Activated CD8-positive, alpha-beta memory T cell treated with anti-CD3 and anti-CD28 coated beads, Interleukin-2, amount 50 U/mL, for 1 hour (primary cell): ENCODE data around the gene NT5DC3.
"Not testable (repeated sequence)": the region's sequence is repeated elsewhere in the genome, so short reads cannot be mapped to it uniquely, and the experiment has no call there.

Experiments used
- DNase-seq: peaks from one replicate; pipeline ENCODE4 v3.0.0-alpha.2; 2020; ENCODE audit errors: extremely low read depth

The NT5DC3 gene

DNA sequence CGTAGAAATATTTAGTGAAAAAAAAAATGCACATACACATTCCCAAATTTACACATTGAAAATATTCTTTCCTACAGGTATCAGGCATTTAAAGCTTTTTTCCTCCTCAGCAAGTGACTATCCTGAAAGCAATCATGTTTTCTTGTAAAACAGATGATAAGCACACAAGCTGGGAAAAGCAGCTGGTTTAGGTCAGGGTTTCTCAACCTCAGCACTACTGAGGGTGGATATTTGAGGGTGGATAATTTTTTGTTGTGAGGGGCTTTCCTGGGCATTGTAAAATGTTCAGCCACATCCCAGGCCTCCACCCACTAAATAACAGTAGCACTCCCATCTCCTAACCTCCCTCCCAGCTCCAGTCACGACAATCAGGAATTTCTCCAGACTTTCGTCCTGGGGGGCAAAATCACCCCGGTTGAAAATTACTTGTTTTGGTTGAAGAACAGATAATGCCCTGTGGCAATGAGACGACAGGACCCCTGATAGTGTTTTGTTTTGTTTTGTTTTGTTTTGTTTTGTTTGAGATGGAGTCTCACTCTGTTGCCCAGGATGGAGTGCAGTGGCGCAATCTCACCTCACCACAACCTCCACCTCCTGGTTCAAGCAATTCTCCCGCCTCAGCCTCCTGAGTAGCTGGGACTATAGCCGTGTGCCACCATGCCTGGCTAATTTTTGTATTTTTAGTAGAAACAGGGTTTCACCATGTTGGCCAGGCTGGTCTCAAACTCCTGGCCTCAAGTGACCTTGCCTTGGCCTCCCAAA, 15.0 kb upstream of the NT5DC3 start:
- DNase-seq = no peak

DNA sequence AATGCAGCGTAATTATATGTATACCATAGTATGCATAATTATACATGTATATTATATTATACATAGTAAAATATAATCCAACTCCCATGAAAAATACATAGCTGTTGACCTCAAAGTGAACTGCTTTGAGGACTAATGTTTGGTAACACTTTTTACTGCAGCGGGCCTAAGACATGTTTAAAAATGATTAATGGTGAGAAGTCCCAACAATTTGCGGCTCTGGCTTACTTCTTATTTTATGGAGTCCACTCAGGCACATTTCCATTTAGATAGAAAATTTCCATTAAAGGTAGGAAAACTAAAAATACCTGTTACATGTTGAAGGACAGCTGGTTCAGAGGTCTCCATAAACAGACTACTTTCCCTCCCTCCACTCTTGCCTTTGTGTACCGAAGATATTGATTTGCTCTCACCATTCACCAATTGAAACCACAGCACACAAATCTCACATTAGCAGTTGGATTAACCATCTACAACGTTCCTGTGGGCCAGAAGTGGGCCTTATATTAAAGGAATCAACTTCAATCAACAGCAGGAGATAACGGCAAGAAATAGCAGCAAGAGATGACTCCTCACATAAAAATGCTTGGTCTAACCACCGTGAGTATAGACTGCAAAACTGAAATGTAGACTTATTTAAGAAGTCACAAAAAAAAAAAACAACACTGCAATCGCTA, 14.1 kb upstream of the NT5DC3 start:
- no peak for DNase-seq

DNA sequence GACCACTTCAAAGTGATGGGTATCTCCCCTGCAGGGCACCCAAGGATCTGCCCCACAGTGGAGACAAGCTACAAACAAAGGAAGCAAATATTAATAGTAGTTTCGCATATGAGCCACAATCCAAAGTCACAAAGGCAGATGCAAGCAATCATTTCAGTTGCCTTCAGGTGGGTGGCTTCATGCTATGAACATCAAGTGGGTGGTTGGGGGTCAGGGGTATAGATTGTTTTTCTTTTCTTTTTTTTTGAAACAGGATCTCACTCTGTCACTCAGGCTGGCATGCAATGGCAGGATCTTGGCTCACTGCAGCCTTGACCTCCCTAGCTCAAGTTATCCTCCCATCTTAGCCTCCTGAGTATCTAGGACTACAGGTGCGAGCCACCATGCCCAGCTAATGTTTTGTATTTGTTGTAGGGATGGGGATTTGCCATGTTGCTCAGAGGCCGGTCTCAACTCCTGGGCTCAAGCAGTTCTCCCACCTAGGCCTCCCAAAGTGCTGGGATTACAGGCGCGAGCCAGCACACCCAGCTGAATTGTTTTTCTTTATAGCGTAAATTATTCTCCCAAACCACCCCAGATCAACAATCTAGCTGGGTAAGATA, 13.4 kb upstream of the NT5DC3 start:
- DNase-seq = no peak

DNA sequence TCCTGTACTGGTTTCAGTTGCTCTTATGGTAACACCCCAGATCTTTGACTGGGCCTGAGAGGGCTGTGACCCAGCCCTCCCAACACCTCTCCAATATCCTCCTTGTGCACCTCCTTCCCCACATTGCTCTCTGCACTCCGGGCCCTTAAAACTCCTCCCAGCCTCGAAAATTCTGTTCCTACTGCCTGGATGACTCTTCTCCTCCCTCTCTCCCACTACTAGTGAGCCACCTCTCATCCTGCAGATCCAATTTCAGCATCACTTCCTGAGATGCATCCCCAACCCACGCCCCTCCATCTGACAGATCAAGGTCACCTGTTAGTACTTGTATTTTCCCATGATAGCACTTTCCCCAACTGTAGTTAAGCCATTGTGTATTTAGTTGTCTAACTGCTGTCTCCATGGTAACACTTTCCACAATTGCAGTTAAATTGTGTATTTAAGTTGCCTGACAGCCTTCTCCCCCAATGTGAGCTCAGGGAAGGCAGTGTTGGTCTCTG, 11.5 kb upstream of the NT5DC3 start:
- DNase-seq = no peak

DNA sequence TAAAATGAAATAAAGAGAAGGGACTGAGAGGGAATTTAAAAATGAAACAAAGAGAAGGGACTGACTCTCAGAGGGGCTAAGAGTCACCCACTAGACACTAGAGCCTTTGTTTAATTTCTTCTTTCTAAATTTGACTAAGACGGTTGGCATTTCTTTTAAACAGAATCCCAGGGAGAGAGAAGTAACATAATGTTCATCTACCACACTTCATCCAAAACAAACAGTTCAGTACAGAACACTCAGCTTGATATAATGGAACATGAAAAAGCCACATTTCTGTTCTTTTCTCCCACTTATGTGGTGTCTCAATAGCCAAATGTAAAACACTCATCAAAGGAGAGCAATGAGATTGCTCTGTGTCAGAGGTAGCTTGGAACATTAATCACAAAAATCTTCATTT, 10.1 kb upstream of the NT5DC3 start:
- DNase-seq = no peak

DNA sequence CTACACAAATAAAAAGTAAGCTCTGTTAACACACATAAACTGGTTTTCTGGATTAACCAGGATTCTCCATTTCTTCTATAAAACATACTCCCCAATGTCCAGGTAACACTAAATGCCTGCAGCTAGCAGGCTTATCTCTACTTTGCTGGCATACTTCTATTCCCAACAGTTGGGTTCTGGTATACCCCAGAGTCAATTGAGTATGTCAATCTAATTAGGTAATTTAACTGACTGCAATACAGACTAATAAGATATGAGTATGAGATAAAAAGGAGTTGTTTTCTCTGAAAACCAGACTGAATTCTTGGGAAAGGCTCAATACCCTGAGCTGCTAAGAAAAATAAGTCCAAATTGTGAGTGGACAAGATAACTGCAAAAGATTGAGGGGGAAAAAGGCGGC, 9.4 kb upstream of the NT5DC3 start:
- DNase-seq = no peak

DNA sequence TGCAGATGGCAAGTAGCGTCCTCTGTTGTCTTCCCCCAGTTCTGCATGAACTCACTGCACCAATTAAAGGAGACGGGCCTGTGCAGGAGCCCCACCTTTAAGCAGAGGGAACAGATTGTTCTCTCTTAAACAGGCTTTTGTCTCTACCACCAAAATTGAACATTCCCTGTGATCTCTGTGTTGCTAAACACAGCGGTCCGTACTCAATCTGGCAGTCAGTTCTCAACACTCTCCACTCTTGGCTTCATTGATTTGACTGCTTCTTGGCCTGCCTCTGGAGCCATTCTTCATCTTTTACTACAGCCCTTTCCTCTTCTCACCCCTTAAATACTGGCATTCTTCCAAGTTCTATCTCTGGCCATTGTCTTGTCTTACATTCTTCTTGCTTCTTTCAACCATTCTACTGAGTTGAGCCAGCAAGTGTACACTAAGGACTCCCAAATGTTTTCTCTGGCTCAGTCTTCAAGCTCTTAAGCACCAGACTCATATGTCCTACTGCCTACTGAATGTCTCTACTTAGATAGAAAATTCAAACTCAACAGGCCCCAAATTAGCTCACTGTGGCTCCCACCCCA, 8.0 kb upstream of the NT5DC3 start:
- DNase-seq = no peak

DNA sequence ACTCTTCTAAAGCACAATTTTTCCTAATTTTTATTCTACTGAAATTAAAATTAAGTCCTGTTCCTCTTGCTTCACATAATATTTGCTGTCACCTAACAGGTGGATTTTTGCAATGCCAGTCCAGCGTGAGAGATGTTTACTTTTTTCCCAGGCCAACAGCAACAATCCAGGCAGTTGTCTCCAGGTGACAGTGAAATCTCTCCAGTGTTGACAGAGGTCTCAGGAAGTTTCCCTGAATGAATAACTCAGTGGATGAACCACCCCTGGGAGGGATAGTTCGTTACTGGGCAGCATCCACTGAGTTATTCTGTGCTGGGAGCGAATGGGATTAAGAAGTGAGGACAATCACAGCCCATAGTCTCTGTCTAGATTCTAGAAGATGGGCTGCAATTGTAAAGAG, 7.1 kb upstream of the NT5DC3 start:
- DNase-seq = no peak

DNA sequence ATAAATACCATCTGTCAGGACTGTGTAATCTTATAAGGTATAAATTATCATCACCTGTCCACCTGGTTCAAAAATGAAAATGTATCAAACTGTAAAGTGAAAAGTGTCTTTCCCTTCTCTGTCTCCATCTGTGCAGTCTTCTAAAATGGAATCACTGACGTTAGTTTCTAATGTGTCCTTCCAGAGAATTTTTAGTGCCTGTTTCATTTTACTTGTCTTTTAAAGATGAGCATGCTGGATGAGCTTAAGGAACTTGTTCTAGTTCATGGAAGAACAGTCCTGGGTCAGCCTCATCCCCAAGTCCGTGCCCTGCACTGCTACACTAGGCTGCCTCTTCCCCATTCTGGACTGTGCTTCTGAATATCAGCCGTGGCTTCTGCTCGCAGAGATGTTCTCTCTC, 5.4 kb upstream of the NT5DC3 start:
- DNase-seq = no peak

DNA sequence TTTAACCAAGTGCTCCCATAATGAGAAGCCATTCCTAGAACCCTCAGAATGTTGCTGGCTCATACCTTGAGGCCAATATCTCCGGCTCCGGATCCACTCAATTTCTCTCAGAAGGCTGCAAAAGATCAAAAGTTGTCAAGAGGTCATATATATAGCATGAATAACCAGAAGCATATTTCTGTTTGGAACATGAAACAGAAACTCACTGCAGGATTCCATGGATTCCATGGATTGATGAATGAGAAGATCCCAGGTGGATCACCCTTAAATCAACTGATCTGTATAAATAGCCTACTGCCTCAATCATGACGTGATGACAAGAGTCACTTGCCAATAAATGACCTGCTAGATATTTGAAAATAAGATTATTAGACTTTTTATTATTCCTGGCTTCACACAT, 3.3 kb upstream of the NT5DC3 start:
- no peak for DNase-seq

DNA sequence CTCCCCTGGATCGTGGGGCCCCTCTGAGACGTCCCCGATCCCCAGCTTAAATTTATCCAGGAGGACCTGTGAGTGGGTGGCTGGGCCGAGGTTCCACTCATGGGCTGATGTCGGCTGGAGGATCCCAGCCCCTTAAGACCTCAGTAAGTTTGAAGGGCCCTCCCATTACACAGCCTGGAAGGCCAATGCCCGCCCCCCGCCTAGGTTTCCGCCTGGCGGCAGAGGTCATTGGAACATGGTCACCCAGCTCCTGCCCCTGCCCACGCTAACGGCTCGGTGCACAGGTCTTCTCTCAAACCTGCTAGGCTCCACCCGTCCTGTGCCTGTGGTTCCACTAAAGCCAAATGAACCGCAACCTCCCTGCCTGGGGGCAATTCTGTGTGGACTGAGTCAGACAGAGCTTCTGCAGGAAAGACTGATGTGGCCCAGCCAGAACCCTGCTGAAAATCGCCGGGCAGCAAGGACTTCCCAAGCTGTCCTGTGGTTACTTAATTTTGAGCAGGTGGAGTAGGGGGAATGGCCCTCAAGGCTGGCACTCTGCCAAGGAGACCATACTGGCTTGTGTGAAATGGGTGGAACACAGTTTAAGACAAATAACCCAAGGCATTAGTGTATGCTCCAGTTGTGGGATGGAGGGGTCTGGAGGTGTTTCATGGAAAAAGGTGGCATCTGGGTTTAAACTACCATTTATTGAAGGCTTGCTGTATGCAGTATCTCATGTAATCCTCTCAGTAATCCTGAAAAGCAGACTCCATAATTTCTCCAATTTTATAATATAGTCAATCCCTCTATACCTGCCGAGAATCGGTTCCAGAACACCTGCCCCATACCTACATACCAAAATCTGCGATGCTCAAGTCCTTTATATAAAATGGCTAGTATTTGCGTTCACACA, 903 bp upstream of the NT5DC3 start:
- no peak for DNase-seq

DNA sequence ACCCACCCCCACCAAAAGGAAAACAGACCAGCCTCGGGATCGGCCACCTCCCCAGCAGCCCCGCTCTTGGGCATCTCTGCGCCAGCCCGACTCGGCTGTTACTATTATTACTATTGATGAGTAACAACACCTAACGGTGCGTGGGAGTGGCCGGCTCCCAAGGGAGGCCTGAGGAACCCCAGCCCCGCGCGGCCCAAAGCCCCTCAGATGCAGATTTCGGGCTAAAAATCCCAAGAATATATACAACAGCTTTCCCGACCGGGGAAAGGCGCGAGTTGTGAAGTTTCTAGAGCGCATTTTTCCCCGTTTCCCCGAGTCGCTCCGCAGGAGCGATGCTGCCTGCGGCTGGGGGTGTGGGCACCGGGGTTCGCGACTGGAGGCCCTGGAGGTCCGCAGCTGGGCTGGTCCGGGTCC, 565 bp downstream of the NT5DC3 start:
- DNase-seq = no peak

DNA sequence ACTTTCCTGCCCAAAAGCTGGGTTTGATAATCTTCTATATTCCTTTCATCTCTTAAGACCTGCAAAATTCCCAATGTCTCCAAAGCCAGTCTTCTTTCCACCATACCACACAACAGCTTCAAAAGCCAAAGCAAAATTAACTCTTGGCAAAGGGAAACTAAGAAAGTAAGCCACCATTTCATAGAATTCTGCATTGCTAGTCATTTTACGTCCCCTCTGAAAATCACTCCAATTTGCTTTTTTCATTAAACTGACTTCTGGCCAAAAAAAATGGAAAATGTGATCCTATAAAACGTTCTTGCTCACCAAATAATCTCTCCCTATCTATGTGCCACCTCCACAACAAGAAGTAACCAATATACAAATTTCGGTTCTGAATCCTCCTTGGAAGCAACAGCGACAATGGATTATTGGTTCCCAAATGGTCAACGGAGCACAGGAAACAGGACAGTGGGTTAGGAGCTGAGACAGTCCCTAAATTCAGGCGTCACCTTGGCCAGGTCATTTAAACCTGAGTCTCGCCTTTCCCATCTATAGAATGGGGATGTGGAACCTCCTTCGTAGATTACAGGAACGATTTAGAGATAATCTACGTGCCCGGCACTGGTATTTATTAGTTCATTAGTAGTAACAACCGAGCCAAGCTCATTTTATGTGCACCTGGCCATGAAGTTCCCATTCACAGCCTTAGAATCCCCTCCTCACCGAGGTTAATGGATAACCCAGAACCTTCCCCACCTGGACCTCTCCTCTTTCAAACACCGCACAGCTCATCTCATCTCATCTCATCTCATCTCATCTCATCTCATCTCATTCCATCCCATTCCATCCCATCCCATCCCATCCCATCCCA, 1.2 kb downstream of the NT5DC3 start:
- DNase-seq = no peak

DNA sequence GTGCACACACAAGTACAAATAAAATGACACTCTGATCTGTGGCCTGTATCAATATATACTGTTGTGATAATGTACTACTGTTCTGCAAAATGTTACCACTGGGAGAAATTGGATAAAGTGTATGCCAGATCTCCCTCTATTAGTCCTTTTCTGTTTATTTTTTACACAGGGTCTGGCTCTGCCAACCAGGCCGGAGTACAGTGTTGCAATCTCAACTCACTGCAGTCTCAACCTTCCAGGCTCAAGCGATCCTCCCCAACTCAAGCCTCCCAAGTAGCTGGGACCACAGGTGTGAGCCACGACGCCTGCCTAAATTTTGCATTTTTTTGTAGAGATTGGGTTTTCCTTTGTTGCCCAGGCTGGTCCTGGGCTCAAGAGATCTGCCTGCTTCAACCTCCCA, 1.9 kb downstream of the NT5DC3 start:
- DNase-seq = no peak

DNA sequence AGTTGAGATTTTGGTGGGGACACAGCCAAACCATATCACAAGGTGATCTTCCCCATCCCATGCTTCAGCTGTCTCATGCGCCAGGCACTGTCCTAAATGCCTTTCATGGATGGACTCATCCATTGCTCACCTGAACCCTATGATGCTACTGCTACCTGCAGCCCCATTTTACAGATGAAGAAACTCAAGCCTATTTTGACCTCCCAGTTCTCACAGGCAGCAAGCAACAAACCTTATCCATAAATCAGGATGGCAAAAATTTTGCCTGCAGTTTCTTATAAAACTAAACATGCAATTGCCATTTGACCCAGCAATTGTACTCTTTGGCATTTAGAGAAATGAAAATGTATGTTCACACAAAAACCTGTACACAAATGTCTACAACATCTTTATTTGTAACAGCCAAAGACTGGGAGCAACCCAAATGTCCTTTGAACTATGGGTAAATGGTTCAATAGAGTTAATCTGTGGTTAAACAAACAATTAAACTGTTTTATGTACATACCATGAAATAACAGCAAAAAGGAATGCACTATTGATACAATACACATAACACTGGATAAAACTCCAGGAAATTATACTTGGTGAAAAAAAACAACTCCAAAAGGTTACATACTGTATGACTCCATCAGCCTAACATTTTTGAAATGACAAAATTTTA, 2.6 kb downstream of the NT5DC3 start:
- DNase-seq = no peak

DNA sequence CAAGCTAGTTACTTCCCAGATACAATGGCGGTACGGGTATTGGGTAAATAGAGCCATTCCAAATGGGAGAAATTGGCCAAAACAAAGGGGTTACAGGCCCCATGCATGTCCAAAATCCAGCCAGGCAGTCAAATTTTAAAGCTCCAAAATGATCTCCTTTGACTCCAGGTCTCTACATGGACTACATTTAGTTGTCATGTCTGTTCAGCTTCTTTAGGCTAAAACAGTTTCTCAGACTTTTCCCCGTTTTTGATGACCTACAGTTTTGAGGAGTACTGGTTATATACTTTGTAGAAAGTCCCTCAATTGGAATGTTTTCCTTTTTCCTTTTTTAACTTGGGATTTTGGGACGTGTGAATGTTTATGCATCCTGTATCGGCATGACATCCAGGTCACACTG, 4.7 kb downstream of the NT5DC3 start:
- no peak for DNase-seq

DNA sequence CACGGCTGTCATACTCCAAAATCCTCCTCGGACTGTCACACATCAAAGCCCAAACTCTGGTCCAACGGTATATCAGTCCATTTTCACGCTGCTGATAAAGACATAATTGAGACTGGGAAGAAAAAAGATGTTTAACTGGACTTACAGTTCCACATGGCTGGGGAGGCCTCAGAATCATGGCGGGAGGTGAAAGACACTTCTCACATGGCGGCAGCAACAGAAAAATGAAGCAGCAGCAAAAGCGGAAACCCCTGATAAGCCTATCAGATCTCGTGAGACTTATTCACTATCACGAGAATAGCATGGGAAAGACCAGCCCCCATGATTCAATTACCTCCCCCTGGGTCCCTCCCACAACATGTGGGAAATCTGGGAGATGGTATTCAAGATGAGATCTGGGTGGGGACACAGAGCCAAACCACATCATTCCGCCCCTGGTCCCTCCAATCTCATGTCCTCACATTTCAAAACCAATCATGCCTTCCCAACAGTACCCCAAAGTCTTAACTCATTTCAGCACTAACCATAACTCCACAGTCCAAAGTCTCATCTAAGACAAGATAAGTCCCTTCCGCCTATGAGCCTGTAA, 5.2 kb downstream of the NT5DC3 start:
- DNase-seq = not testable (repeated sequence)

DNA sequence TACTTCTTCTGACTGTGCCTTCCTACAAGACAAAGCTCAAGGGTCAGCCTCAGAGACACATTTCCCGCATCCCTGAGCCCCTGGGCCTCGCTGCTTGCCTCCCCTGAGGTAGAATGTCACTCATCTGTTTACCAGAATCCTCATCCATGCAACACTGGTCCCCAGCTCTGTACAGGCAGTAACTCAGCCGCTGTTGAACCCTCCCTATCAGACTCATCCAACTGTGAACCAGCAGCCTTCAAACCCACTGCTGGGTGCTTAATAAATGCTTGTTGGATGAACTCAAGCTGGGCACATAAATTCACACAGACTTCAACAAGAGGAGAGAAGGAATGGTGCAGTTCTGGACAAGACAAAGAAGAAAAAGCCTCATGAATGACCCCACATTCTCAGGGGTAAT, 6.1 kb downstream of the NT5DC3 start:
- no peak for DNase-seq

DNA sequence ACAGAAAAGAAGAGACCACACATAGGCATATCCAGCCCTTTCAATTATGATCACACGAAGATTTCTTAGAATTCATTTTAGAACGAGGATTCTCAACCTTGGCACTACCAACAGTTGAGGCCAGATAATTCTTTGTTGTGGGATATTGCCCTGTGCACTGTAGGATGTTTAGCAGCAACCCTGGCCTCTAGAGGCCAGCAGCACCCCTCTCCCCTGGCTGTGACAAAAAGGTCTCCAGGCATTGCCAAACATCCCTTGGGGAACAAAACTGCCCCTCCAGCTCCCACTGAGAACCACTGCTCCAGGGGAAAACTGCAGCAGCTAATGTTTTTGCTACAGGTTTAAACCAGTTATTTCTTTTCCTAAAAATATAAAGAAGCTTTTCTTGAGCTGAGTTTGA, 7.1 kb downstream of the NT5DC3 start:
- no peak for DNase-seq
